GM06990 (cell line): ENCODE data around the gene RASSF5.

Experiments
- DNase-seq: peaks from one replicate; pipeline ENCODE4 v3.0.0-alpha.2; 2011; ENCODE audit not compliant: insufficient read length; ENCODE audit errors: extremely low read depth
- H3K27me3 ChIP-seq: replicated peaks from 2 replicates; pipeline ENCODE4 v1.6.0; 2011; ENCODE audit warnings: low read length; ENCODE audit not compliant: control insufficient read depth, insufficient read depth
- H3K36me3 ChIP-seq: 2 replicates; pipeline ENCODE4 v1.5.1; 2011; ENCODE audit warnings: low read length; ENCODE audit not compliant: control insufficient read depth, insufficient read depth
- H3K4me3 ChIP-seq: replicated peaks from 2 replicates; pipeline ENCODE4 v1.5.1; 2011; ENCODE audit warnings: low read depth, mild to moderate bottlenecking, control low read depth, low read length
- TF ChIP-seq, protein P1 (sequence below): IDR thresholded peaks from 2 replicates; pipeline ENCODE4 v1.5.1; 2011; ENCODE audit warnings: low read length, control low read depth, mild to moderate bottlenecking, inconsistent platforms; ENCODE audit not compliant: insufficient read depth, poor library complexity, severe bottlenecking

RASSF5 gene

DNA sequence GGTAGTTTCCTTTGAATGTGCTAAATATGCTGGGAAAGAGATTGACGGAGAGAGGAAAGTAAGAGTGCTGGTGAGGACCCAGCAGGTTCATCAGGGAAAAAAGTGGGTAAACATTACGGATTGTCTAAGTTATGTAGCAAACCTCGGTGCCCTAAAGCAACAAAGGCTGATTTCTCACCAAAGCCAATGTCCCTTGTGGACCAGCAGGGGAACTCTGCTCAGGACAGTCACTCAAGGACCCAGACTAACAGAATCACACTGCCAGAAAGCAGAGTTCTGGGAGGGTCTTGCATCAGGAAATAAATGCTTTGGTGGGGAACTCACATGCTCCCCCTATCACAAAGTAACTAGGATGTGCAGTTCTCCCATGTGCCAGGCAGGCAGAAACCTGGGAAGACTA lies 38.8 kb upstream of the RASSF5 start:
- H3K27me3 ChIP-seq: no peaks in the 10 kb centered on the region
- peaks cover 6% of the 10 kb centered on the region for H3K36me3 ChIP-seq
- TF ChIP-seq, protein P1, sequence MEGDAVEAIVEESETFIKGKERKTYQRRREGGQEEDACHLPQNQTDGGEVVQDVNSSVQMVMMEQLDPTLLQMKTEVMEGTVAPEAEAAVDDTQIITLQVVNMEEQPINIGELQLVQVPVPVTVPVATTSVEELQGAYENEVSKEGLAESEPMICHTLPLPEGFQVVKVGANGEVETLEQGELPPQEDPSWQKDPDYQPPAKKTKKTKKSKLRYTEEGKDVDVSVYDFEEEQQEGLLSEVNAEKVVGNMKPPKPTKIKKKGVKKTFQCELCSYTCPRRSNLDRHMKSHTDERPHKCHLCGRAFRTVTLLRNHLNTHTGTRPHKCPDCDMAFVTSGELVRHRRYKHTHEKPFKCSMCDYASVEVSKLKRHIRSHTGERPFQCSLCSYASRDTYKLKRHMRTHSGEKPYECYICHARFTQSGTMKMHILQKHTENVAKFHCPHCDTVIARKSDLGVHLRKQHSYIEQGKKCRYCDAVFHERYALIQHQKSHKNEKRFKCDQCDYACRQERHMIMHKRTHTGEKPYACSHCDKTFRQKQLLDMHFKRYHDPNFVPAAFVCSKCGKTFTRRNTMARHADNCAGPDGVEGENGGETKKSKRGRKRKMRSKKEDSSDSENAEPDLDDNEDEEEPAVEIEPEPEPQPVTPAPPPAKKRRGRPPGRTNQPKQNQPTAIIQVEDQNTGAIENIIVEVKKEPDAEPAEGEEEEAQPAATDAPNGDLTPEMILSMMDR: no peak
- no peak overlapping the region for H3K4me3 ChIP-seq
- no peak for DNase-seq

GRCh38 chr1:206469411-206469932 lies 37.9 kb upstream of the RASSF5 start:
- peak; percentile 49 for DNase-seq
- Histone ChIP-seq H3K4me3 (peak overlapping the region; percentile 95), H3K36me3 (peaks cover 11% of the 10 kb centered on the region), H3K27me3 (no peaks in the 10 kb centered on the region)
- TF ChIP-seq, protein P1: no peak

DNA sequence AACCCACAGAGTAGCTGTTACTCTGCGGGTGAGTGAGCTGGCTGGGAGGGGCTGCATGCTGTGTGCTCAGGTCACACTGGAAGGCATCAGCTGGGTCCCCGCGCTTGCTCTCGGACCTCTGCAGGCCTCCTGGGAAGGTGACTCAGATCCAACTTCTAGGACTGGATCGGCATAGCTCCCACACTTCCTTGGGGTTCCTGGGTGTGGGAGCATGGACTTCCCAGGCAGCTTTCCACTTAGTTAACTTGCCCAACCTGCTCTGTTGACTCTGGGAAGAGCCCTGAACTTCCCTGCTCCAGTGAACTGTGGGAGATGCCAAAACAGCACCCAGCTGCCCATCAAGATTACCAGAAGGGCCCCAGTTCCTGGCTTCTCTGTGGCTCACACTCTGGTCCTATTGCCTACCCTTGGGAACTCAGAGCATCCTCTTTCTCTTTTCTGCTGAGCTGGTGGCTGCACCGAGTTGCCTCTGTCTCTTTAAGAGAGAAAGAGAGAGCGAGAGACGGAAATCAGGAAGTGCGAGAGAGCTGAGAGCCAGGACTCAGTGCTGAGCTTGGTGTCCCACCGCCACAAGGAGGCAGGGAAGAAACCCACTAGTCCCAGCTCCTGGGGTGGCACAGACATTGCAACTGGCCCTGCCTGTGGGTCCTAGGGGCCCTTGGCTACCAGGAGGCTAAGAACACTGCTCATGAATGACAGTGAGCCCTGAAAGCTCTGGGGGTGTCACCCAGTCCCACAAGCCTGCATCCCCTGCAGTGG lies 37.2 kb upstream of the RASSF5 start, which contains the start of gene IKBKE:
IKBKE (plus strand) TSS at position 544 of the 759 bp plus-strand sequence. CDS start 2,752 bp downstream, outside the sequence.
- H3K4me3 ChIP-seq: peak within 1 kb of the TSS; percentile 95
- TF ChIP-seq, protein P1: peak; percentile 46
- DNase-seq: peak; percentile 64
- H3K36me3 ChIP-seq: peaks cover 15% of the 10 kb centered on the region
- no peaks in the 10 kb centered on the region for H3K27me3 ChIP-seq

DNA sequence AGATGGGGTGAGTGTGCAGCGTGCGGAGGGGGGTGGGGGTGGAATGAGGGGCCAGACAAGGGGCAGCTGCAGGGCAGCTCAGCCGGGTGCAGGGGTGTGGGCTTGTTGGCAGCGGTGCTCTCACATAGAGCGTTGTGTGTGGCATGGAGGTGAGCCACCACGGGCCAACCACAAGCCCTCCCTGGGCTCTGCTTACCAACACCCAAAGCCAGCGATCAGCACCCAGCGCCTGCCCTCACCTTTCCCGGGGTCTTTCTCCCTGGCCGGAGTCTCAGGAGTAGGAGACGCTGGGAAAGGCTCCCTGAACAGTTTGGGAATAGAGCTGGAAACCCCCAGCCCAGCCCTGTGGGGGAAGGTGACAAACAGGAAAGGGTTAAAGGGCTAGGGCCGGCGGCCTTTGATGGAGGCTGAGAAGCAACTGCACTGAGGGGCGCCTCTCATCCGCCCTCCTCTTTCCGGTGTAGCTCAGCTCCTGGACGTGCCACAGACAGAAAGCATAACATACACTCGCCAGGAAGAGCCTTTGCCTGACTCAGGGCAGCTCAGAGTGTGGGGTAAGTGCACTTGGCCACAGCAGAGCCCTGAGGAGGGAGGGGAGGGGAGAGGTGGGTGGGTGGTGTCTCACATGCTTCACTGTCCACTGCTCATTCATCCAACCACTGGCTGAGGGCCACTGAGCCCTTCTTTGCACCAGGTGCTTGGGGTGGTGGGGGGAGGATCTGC lies 36.5 kb upstream of the RASSF5 start:
- Histone ChIP-seq H3K4me3 (peak overlapping the region; percentile 95), H3K27me3 (no peaks in the 10 kb centered on the region), H3K36me3 (peaks cover 16% of the 10 kb centered on the region)
- no peak for DNase-seq
- TF ChIP-seq, protein P1: peak; percentile 0

- peak; percentile 76 for DNase-seq
- Histone ChIP-seq H3K36me3 (peaks cover 20% of the 10 kb centered on the region), H3K27me3 (no peaks in the 10 kb centered on the region), H3K4me3 (peak overlapping the region; percentile 95)
- TF ChIP-seq, protein P1: no peak
These were observed 35.9 kb upstream of the RASSF5 start for GRCh38 chr1:206471415-206471801.
